Ovary (tissue), 3 donors: ENCODE data around the gene NKAIN2.

ENCODE experiments used
- CTCF ChIP-seq, 3 donors: fragments of 450-650 bp in 2 of 3; fragments of 200-600 bp in 1 of 3; IDR thresholded peaks; one replicate each; pipeline versions ENCODE4 v1.5.1 to v1.8.0; 2016 to 2022; ENCODE audit warnings: antibody characterized with exemption in 3 of 3, mild to moderate bottlenecking in 1 of 3
- POLR2A ChIP-seq: fragments of 450-650 bp; IDR thresholded peaks from one replicate; pipeline ENCODE4 v1.6.1; 2017; ENCODE audit warnings: antibody characterized with exemption, mild to moderate bottlenecking, moderate library complexity
- donor health status: DM: no; HTN: no; CAD: no.

GRCh38 chr6:124330197-124330596 is 526.5 kb downstream of the NKAIN2 start:
- no peak for TF ChIP-seq CTCF (IDR thresholded peaks at IDR 0.05)
- TF ChIP-seq POLR2A: no peak
